ENCODE data around the gene CCNY. TPM values are rescaled to one million over a fixed set of nuclear protein-coding genes. Genes with fewer than 3 reads are reported as not detected.

Gene CCNY
- total RNA-seq, 1 donor from 2014 or later, result 85.9 TPM

DNA sequence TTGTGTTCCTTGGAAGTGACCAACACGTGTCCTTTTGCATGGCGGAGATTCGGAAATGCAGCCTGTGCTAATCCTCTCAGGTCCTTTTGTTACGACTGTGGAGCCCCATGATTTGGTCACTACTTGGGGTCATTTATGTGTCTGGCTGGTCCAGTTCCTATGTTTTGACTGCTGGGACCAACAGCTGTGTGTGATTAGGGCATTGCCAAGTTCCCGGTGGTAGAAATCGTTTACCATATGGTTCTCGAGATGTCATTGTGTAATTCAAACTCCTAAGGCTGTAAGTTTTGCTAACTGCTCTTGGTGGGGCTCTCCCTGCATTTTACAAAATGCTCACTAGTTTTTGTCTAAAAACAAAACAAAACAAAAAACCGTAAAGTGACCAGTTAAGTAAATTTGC lies 62.0 kb downstream of the CCNY start:
- Histone ChIP-seq H3K36me3 (ENCODE audit: insufficient read depth, low read length) (no peaks in the 10 kb centered on the region), H2AFZ (ENCODE audit: low read depth, low read length) (no peak overlapping the region), H3K79me2 (ENCODE audit: insufficient read depth, low read length) (peaks cover 99% of the 10 kb centered on the region), H3K4me2 (ENCODE audit: low read length) (no peak overlapping the region), H4K20me1 (ENCODE audit: insufficient read depth, low read length) (peaks cover 90% of the 10 kb centered on the region), H3K27me3 (ENCODE audit: insufficient read depth, low read length) (no peaks in the 10 kb centered on the region), H3K9me3 (ENCODE audit: insufficient read depth, low read depth, low read length) (no peaks in the 10 kb centered on the region), H3K9ac (ENCODE audit: low read length) (no peak overlapping the region), H3K4me1 (ENCODE audit: insufficient read depth, low read length) (peaks cover 6% of the 10 kb centered on the region), H3K27ac (ENCODE audit: low read depth, low read length) (no peak overlapping the region), H3K4me3 (ENCODE audit: insufficient read depth, low read depth, low read length) (no peak overlapping the region)
- Mint-ChIP-seq H3K9me3 (ENCODE audit: unreplicated experiment) (no peaks in the 10 kb centered on the region), H3K27me3 (ENCODE audit: low read depth, unreplicated experiment) (no peaks in the 10 kb centered on the region), H3K27ac (ENCODE audit: unreplicated experiment) (no peak overlapping the region), H3K36me3 (ENCODE audit: low read depth, unreplicated experiment) (no peaks in the 10 kb centered on the region), H3K4me1 (ENCODE audit: low read depth, unreplicated experiment) (peaks cover 34% of the 10 kb centered on the region), H3K4me3 (ENCODE audit: unreplicated experiment) (peak overlapping the region; percentile 11)
- DNase-seq (ENCODE audit: low read depth) (no peak), FAIRE-seq (no peak)
- TF ChIP-seq, protein P1, sequence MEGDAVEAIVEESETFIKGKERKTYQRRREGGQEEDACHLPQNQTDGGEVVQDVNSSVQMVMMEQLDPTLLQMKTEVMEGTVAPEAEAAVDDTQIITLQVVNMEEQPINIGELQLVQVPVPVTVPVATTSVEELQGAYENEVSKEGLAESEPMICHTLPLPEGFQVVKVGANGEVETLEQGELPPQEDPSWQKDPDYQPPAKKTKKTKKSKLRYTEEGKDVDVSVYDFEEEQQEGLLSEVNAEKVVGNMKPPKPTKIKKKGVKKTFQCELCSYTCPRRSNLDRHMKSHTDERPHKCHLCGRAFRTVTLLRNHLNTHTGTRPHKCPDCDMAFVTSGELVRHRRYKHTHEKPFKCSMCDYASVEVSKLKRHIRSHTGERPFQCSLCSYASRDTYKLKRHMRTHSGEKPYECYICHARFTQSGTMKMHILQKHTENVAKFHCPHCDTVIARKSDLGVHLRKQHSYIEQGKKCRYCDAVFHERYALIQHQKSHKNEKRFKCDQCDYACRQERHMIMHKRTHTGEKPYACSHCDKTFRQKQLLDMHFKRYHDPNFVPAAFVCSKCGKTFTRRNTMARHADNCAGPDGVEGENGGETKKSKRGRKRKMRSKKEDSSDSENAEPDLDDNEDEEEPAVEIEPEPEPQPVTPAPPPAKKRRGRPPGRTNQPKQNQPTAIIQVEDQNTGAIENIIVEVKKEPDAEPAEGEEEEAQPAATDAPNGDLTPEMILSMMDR (IDR thresholded peaks at IDR 0.05; ENCODE audit: insufficient read depth, low read depth, low read length), result no peak
- TF ChIP-seq EZH2 (IDR thresholded peaks at IDR 0.05; ENCODE audit: insufficient read depth, low read length), result no peak

DNA sequence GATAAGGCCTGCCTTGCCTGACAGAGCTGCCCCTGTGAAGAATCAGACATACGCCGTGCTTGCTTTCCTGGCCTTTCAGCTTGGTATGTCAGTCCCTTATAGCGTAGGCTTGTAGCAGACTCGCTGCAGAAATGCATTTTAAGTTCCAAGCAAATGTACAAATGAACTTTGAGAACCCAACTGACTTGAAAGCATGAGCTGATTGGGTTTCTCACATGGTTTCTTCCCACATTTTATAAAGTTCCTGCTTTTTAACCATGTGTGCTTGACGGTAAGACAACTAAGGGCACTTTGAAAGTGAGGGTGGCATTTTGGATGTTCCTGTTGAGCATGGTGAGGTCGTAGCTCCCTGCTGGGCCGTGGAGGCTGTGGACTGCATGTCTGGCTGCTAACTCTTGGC lies 62.6 kb downstream of the CCNY start:
- Mint-ChIP-seq H3K4me3 (ENCODE audit: unreplicated experiment) (no peak overlapping the region), H3K36me3 (ENCODE audit: low read depth, unreplicated experiment) (no peaks in the 10 kb centered on the region), H3K9me3 (ENCODE audit: unreplicated experiment) (no peaks in the 10 kb centered on the region), H3K27me3 (ENCODE audit: low read depth, unreplicated experiment) (no peaks in the 10 kb centered on the region), H3K27ac (ENCODE audit: unreplicated experiment) (no peak overlapping the region), H3K4me1 (ENCODE audit: low read depth, unreplicated experiment) (peaks cover 34% of the 10 kb centered on the region)
- DNase-seq (ENCODE audit: low read depth), result no peak
- Histone ChIP-seq H3K36me3 (ENCODE audit: insufficient read depth, low read length) (no peaks in the 10 kb centered on the region), H3K79me2 (ENCODE audit: insufficient read depth, low read length) (peaks cover 98% of the 10 kb centered on the region), H3K9ac (ENCODE audit: low read length) (no peak overlapping the region), H3K27ac (ENCODE audit: low read depth, low read length) (no peak overlapping the region), H4K20me1 (ENCODE audit: insufficient read depth, low read length) (peaks cover 87% of the 10 kb centered on the region), H3K4me3 (ENCODE audit: insufficient read depth, low read depth, low read length) (no peak overlapping the region), H3K4me2 (ENCODE audit: low read length) (no peak overlapping the region), H3K9me3 (ENCODE audit: insufficient read depth, low read depth, low read length) (no peaks in the 10 kb centered on the region), H3K27me3 (ENCODE audit: insufficient read depth, low read length) (no peaks in the 10 kb centered on the region), H3K4me1 (ENCODE audit: insufficient read depth, low read length) (peaks cover 6% of the 10 kb centered on the region), H2AFZ (ENCODE audit: low read depth, low read length) (no peak overlapping the region)
- FAIRE-seq, result no peak
- TF ChIP-seq, protein P1 (IDR thresholded peaks at IDR 0.05; ENCODE audit: insufficient read depth, low read depth, low read length), result no peak
- no peak for TF ChIP-seq EZH2 (IDR thresholded peaks at IDR 0.05; ENCODE audit: insufficient read depth, low read length)

DNA sequence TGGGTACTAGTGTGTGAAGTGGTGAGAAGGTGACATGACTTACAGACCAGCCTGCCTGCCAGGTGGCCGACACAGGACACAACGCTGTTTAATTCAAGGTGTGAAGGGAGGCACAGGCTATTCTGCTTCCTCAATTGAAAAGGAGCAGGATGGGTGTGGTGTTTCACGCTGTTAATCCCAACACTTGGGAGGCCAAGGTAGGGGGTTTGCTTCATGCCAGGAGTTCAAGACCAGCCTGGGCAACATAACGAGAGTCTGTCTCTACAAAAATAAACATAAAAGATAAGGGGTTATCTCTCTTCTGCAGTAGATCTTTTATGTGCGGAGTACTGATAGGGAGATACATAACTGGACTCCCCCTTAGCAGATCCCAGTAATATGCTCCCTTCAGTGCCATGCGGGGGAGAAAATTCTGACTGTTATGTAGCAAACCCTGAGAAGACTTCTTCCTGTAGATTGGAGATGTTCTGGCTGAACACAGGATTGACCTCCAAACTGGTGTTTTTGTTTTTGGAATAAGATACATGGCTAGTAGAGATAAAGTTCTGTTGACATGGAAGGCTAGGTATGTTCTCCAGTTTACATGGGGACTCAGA lies 63.2 kb downstream of the CCNY start:
- Histone ChIP-seq H3K27ac (ENCODE audit: low read depth, low read length) (no peak overlapping the region), H3K4me1 (ENCODE audit: insufficient read depth, low read length) (peaks cover 2% of the 10 kb centered on the region), H3K4me3 (ENCODE audit: insufficient read depth, low read depth, low read length) (no peak overlapping the region), H3K79me2 (ENCODE audit: insufficient read depth, low read length) (peaks cover 97% of the 10 kb centered on the region), H3K9me3 (ENCODE audit: insufficient read depth, low read depth, low read length) (no peaks in the 10 kb centered on the region), H3K27me3 (ENCODE audit: insufficient read depth, low read length) (no peaks in the 10 kb centered on the region), H3K36me3 (ENCODE audit: insufficient read depth, low read length) (no peaks in the 10 kb centered on the region), H4K20me1 (ENCODE audit: insufficient read depth, low read length) (peaks cover 84% of the 10 kb centered on the region), H3K9ac (ENCODE audit: low read length) (no peak overlapping the region), H2AFZ (ENCODE audit: low read depth, low read length) (no peak overlapping the region), H3K4me2 (ENCODE audit: low read length) (no peak overlapping the region)
- FAIRE-seq, result no peak
- no peak overlapping the region for H3K4me3 Mint-ChIP-seq (ENCODE audit: unreplicated experiment)
- no peaks in the 10 kb centered on the region for H3K27me3 Mint-ChIP-seq (ENCODE audit: low read depth, unreplicated experiment)
- H3K36me3 Mint-ChIP-seq (ENCODE audit: low read depth, unreplicated experiment), result no peaks in the 10 kb centered on the region
- peaks cover 28% of the 10 kb centered on the region for H3K4me1 Mint-ChIP-seq (ENCODE audit: low read depth, unreplicated experiment)
- TF ChIP-seq EZH2 (IDR thresholded peaks at IDR 0.05; ENCODE audit: insufficient read depth, low read length), result no peak
- TF ChIP-seq, protein P1 (IDR thresholded peaks at IDR 0.05; ENCODE audit: insufficient read depth, low read depth, low read length), result no peak
- no peak overlapping the region for H3K27ac Mint-ChIP-seq (ENCODE audit: unreplicated experiment)
- H3K9me3 Mint-ChIP-seq (ENCODE audit: unreplicated experiment), result no peaks in the 10 kb centered on the region
- no peak for DNase-seq (ENCODE audit: low read depth)

Measured in astrocyte (in vitro differentiated cells and primary cell).